ENCODE data around the gene FAM209B. TPM values are rescaled to one million over a fixed set of nuclear protein-coding genes. Genes with fewer than 3 reads are reported as not detected.

The FAM209B gene
- total and polyA plus RNA-seq, 7 donors, result 0.14 to 1.3 (median 0.62) TPM; not detected in 1

GRCh38 chr20:56572172-56572571, 39.1 kb downstream of the FAM209B start:
- Histone ChIP-seq H3K27ac (no peak overlapping the region), H3K4me3 (no peak overlapping the region), H3K4me1 (no peaks in the 10 kb centered on the region), H3K9me3 (no peaks in the 10 kb centered on the region), H3K27me3 (ENCODE audit: insufficient read depth in 3 of 3, low read length in 2 of 3) (peaks cover 0 to 2% (median 0%) of the 10 kb centered on the region in 3 donors), H3K36me3 (ENCODE audit: insufficient read depth in 1 of 2, low read depth in 1 of 2) (no peaks in the 10 kb centered on the region)
- no peak for TF ChIP-seq CTCF (IDR thresholded peaks at IDR 0.05)
- ATAC-seq (no peak), DNase-seq (no peak)
- intact Hi-C loops (cut with DNase I), result no loop called here
- WGBS, 3 donors, result 70 to 82% (median 80%) methylated on average over 4 of the region's 4 CpGs

- no peak for ATAC-seq
- intact Hi-C loops (cut with DNase I), result no loop called here
These were observed 40.9 kb downstream of the FAM209B start for GRCh38 chr20:56573986-56574385.

GRCh38 chr20:56574531-56575142, 41.6 kb downstream of the FAM209B start:
- no peaks in the 10 kb centered on the region for H3K36me3 ChIP-seq (ENCODE audit: insufficient read depth in 1 of 2, low read depth in 1 of 2)
- H3K27me3 ChIP-seq (ENCODE audit: insufficient read depth in 3 of 3, low read length in 2 of 3), result peaks cover 0 to 4% (median 0%) of the 10 kb centered on the region in 3 donors
- DNase-seq (no peak), ATAC-seq (no peak)
- H3K9me3 ChIP-seq, result no peaks in the 10 kb centered on the region
- WGBS, 3 donors, result 69 to 75% (median 69%) methylated on average over 10 of the region's 10 CpGs
- no peak overlapping the region for H3K27ac ChIP-seq
- TF ChIP-seq CTCF (IDR thresholded peaks at IDR 0.05), result no peak
- intact Hi-C loops (cut with DNase I), result no loop called here
- no peak overlapping the region for H3K4me3 ChIP-seq
- H3K4me1 ChIP-seq, result no peaks in the 10 kb centered on the region

More at GRCh38 chr20:56573986-56574385, 40.9 kb downstream of the FAM209B start:
- WGBS, 3 donors, result 73 to 85% (median 81%) methylated on average over 5 of the region's 5 CpGs
- Histone ChIP-seq H3K27ac (no peak overlapping the region), H3K9me3 (no peaks in the 10 kb centered on the region), H3K36me3 (ENCODE audit: insufficient read depth in 1 of 2, low read depth in 1 of 2) (no peaks in the 10 kb centered on the region), H3K4me1 (no peaks in the 10 kb centered on the region), H3K4me3 (no peak overlapping the region), H3K27me3 (ENCODE audit: insufficient read depth in 3 of 3, low read length in 2 of 3) (peaks cover 0 to 2% (median 0%) of the 10 kb centered on the region in 3 donors)
- no peak for TF ChIP-seq CTCF (IDR thresholded peaks at IDR 0.05)
- no peak for DNase-seq

GRCh38 chr20:56575157-56575556, 42.1 kb downstream of the FAM209B start:
- H3K4me1 ChIP-seq, result no peaks in the 10 kb centered on the region
- WGBS, 3 donors, result 70 to 72% (median 71%) methylated on average over 9 of the region's 9 CpGs
- intact Hi-C loops (cut with DNase I), result no loop called here
- no peak for TF ChIP-seq CTCF (IDR thresholded peaks at IDR 0.05)
- peaks cover 0 to 4% (median 0%) of the 10 kb centered on the region in 3 donors for H3K27me3 ChIP-seq (ENCODE audit: insufficient read depth in 3 of 3, low read length in 2 of 3)
- DNase-seq (no peak), ATAC-seq (no peak)
- no peaks in the 10 kb centered on the region for H3K9me3 ChIP-seq
- no peak overlapping the region for H3K4me3 ChIP-seq
- H3K27ac ChIP-seq, result no peak overlapping the region
- no peaks in the 10 kb centered on the region for H3K36me3 ChIP-seq (ENCODE audit: insufficient read depth in 1 of 2, low read depth in 1 of 2)

- no peak overlapping the region for H3K4me3 ChIP-seq
- ATAC-seq (no peak), DNase-seq (no peak)
- H3K27me3 ChIP-seq (ENCODE audit: insufficient read depth in 3 of 3, low read length in 2 of 3), result peaks cover 0 to 4% (median 0%) of the 10 kb centered on the region in 3 donors
- TF ChIP-seq CTCF (IDR thresholded peaks at IDR 0.05), result no peak
- H3K9me3 ChIP-seq, result no peaks in the 10 kb centered on the region
- no peaks in the 10 kb centered on the region for H3K4me1 ChIP-seq
- no peaks in the 10 kb centered on the region for H3K36me3 ChIP-seq (ENCODE audit: insufficient read depth in 1 of 2, low read depth in 1 of 2)
- intact Hi-C loops (cut with DNase I), result no loop called here
- H3K27ac ChIP-seq, result no peak overlapping the region
- WGBS, 3 donors, result 58 to 66% (median 64%) methylated on average over 4 of the region's 4 CpGs
These were observed 42.9 kb downstream of the FAM209B start for GRCh38 chr20:56575961-56576360.

Data from psoas muscle (tissue), 8 donors.